IPS-18a (cell line): ENCODE results near the gene AMIGO3.

Experiments
- H3K27ac ChIP-seq: one replicate; pipeline ENCODE4 v1.5.1; 2013; ENCODE audit warnings: low read length
- H3K27me3 ChIP-seq: one replicate; pipeline ENCODE4 v1.6.1; 2013; ENCODE audit warnings: mild to moderate bottlenecking, low read length; ENCODE audit not compliant: control insufficient read depth, insufficient read depth
- H3K36me3 ChIP-seq: one replicate; pipeline ENCODE4 v1.6.1; 2013; ENCODE audit warnings: low read depth, low read length; ENCODE audit not compliant: control insufficient read depth
- H3K4me1 ChIP-seq: one replicate; pipeline ENCODE4 v1.6.1; 2013; ENCODE audit warnings: low read depth, low read length; ENCODE audit not compliant: control insufficient read depth
- H3K4me3 ChIP-seq: one replicate; pipeline ENCODE4 v1.5.1; 2013; ENCODE audit warnings: low read length
- H3K9ac ChIP-seq: one replicate; pipeline ENCODE4 v1.6.1; 2013; ENCODE audit warnings: mild to moderate bottlenecking, low read length, moderate library complexity
- H3K9me3 ChIP-seq: one replicate; pipeline ENCODE4 v1.6.1; 2013; ENCODE audit warnings: low read depth, low read length; ENCODE audit not compliant: control insufficient read depth

Gene AMIGO3

GRCh38 chr3:49745986-49746385 is 26.5 kb upstream of the AMIGO3 start:
- no peak overlapping the region for H3K9ac ChIP-seq
- H3K36me3 ChIP-seq = peaks cover 5% of the 10 kb centered on the region
- no peak overlapping the region for H3K27ac ChIP-seq
- H3K9me3 ChIP-seq = no peaks in the 10 kb centered on the region
- no peaks in the 10 kb centered on the region for H3K27me3 ChIP-seq
- no peaks in the 10 kb centered on the region for H3K4me1 ChIP-seq
- no peak overlapping the region for H3K4me3 ChIP-seq

- Histone ChIP-seq H3K27me3 (no peaks in the 10 kb centered on the region), H3K4me3 (no peak overlapping the region), H3K36me3 (peaks cover 20% of the 10 kb centered on the region), H3K27ac (no peak overlapping the region), H3K9ac (no peak overlapping the region), H3K4me1 (no peaks in the 10 kb centered on the region), H3K9me3 (no peaks in the 10 kb centered on the region)
Observed at GRCh38 chr3:49740427-49740826, 20.9 kb upstream of the AMIGO3 start.

GRCh38 chr3:49738067-49738713 is 18.7 kb upstream of the AMIGO3 start:
- Histone ChIP-seq H3K9me3 (no peaks in the 10 kb centered on the region), H3K36me3 (peaks cover 31% of the 10 kb centered on the region)

GRCh38 chr3:49734752-49735151 is 15.3 kb upstream of the AMIGO3 start:
- Histone ChIP-seq H3K36me3 (peaks cover 43% of the 10 kb centered on the region), H3K4me3 (no peak overlapping the region), H3K4me1 (no peaks in the 10 kb centered on the region), H3K27ac (no peak overlapping the region), H3K9me3 (no peaks in the 10 kb centered on the region), H3K27me3 (no peaks in the 10 kb centered on the region), H3K9ac (no peak overlapping the region)

More at GRCh38 chr3:49738067-49738713, 18.7 kb upstream of the AMIGO3 start:
- Histone ChIP-seq H3K27me3 (no peaks in the 10 kb centered on the region), H3K4me3 (no peak overlapping the region), H3K9ac (no peak overlapping the region), H3K4me1 (no peaks in the 10 kb centered on the region), H3K27ac (no peak overlapping the region)

GRCh38 chr3:49733551-49733950 is 14.1 kb upstream of the AMIGO3 start:
- H3K4me1 ChIP-seq = no peaks in the 10 kb centered on the region
- H3K36me3 ChIP-seq = peaks cover 40% of the 10 kb centered on the region
- no peak overlapping the region for H3K27ac ChIP-seq
- H3K9me3 ChIP-seq = no peaks in the 10 kb centered on the region
- no peaks in the 10 kb centered on the region for H3K27me3 ChIP-seq
- H3K4me3 ChIP-seq = no peak overlapping the region
- H3K9ac ChIP-seq = no peak overlapping the region

- H3K27ac ChIP-seq = no peak overlapping the region
- no peaks in the 10 kb centered on the region for H3K27me3 ChIP-seq
- peaks cover 37% of the 10 kb centered on the region for H3K36me3 ChIP-seq
- H3K9me3 ChIP-seq = no peaks in the 10 kb centered on the region
- H3K4me3 ChIP-seq = no peak overlapping the region
- no peaks in the 10 kb centered on the region for H3K4me1 ChIP-seq
- no peak overlapping the region for H3K9ac ChIP-seq
Observed at GRCh38 chr3:49732597-49732996, 13.1 kb upstream of the AMIGO3 start.

- Histone ChIP-seq H3K27ac (no peak overlapping the region), H3K9me3 (no peaks in the 10 kb centered on the region), H3K9ac (no peak overlapping the region), H3K4me1 (no peaks in the 10 kb centered on the region), H3K36me3 (peaks cover 35% of the 10 kb centered on the region), H3K27me3 (no peaks in the 10 kb centered on the region), H3K4me3 (no peak overlapping the region)
Observed at GRCh38 chr3:49729966-49730609, 10.6 kb upstream of the AMIGO3 start.

GRCh38 chr3:49727924-49728361 is 8.5 kb upstream of the AMIGO3 start:
- Histone ChIP-seq H3K9ac (no peak overlapping the region), H3K36me3 (peaks cover 27% of the 10 kb centered on the region), H3K27me3 (no peaks in the 10 kb centered on the region), H3K4me3 (no peak overlapping the region), H3K4me1 (peaks cover 1% of the 10 kb centered on the region), H3K27ac (no peak overlapping the region), H3K9me3 (no peaks in the 10 kb centered on the region)

GRCh38 chr3:49727154-49727923 is 7.9 kb upstream of the AMIGO3 start:
- Histone ChIP-seq H3K4me1 (peaks cover 4% of the 10 kb centered on the region), H3K36me3 (peaks cover 21% of the 10 kb centered on the region), H3K9ac (no peak overlapping the region), H3K4me3 (no peak overlapping the region), H3K27me3 (no peaks in the 10 kb centered on the region), H3K27ac (no peak overlapping the region), H3K9me3 (no peaks in the 10 kb centered on the region)

- H3K27me3 ChIP-seq = no peaks in the 10 kb centered on the region
- H3K4me1 ChIP-seq = peaks cover 4% of the 10 kb centered on the region
- peaks cover 22% of the 10 kb centered on the region for H3K36me3 ChIP-seq
- no peaks in the 10 kb centered on the region for H3K9me3 ChIP-seq
- no peak overlapping the region for H3K4me3 ChIP-seq
- no peak overlapping the region for H3K9ac ChIP-seq
- no peak overlapping the region for H3K27ac ChIP-seq
Observed at GRCh38 chr3:49725906-49726681, 6.6 kb upstream of the AMIGO3 start.

- H3K36me3 ChIP-seq = peaks cover 26% of the 10 kb centered on the region
- H3K27ac ChIP-seq = peak overlapping the region; percentile 59
- H3K4me1 ChIP-seq = peaks cover 4% of the 10 kb centered on the region
- no peaks in the 10 kb centered on the region for H3K9me3 ChIP-seq
- no peaks in the 10 kb centered on the region for H3K27me3 ChIP-seq
- peak overlapping the region; percentile 97 for H3K4me3 ChIP-seq
- H3K9ac ChIP-seq = peak overlapping the region; percentile 86
Observed at GRCh38 chr3:49724586-49724985, 5.1 kb upstream of the AMIGO3 start.
